Posterior cingulate gyrus (tissue), 11 donors: ENCODE measurements around the gene RAVER1.
A peak's percentile ranks its signal among the peaks of the same experiment; 100 is the strongest.
"Not testable (repeated sequence)": the region's sequence is repeated elsewhere in the genome, so short reads cannot be mapped to it uniquely, and the experiment has no call there.

Experiments
- DNase-seq, 10 donors: peaks; one replicate each; pipeline versions ENCODE4 v3.0.0 to v3.0.0-alpha.2; 2020 to 2021; ENCODE audit warnings: mixed read lengths in 3 of 10
- intact Hi-C: fragments of 100-400 bp; cut with DNase I; formaldehyde crosslinking; loops from one replicate; pipeline ENCODE4 v1.15.1; 2023

The RAVER1 gene, protein sequence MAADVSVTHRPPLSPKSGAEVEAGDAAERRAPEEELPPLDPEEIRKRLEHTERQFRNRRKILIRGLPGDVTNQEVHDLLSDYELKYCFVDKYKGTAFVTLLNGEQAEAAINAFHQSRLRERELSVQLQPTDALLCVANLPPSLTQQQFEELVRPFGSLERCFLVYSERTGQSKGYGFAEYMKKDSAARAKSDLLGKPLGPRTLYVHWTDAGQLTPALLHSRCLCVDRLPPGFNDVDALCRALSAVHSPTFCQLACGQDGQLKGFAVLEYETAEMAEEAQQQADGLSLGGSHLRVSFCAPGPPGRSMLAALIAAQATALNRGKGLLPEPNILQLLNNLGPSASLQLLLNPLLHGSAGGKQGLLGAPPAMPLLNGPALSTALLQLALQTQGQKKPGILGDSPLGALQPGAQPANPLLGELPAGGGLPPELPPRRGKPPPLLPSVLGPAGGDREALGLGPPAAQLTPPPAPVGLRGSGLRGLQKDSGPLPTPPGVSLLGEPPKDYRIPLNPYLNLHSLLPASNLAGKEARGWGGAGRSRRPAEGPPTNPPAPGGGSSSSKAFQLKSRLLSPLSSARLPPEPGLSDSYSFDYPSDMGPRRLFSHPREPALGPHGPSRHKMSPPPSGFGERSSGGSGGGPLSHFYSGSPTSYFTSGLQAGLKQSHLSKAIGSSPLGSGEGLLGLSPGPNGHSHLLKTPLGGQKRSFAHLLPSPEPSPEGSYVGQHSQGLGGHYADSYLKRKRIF

DNA sequence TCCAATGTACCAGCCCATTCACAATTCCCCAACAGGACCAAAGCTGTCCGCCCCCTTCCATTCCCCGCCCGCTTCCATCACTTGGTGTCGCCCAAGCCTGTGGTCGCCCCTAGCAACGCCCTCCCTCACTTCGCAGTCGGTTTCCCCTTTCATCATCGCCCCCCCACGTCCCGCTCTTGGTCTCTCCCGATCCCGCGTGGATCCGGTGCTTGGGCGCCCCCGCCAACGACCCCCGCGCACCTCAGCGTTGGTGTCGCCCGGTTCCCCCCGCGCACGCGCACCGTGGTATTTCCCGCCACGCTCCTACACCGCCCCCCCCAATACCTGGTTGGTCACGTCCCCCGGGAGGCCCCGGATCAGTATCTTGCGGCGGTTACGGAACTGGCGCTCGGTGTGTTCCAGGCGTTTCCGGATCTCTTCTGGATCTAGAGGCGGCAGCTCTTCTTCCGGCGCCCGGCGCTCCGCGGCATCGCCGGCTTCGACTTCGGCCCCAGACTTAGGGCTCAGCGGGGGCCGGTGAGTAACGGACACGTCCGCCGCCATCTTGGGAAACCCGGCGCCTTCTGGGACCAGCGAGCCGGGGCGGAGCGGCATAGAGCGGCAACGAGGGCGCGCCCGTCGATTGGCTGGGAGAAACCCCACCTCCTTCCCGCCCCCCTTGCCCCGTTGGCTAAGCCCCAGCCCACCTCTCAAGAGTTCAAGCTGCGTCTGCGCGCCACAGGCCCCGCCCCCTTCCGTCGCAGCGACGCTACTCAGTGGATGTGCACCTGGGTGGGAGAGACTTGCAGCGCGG lies at the start of gene RAVER1:
TSS of gene RAVER1 (minus strand) at position 565 of the 793 bp plus-strand sequence. CDS start at position 543, 22 bp downstream.
- DNase-seq, result peak; percentile 96 to 99 (median 98)
- intact Hi-C loops, result loop anchor here (5.0 to 10.0 kb wide), 2 partner anchors 49 to 68 kb away; partner anchors contain the start of gene TYK2

- intact Hi-C loops, result loop anchor here (5.0 kb wide), 1 partner anchor 51 kb away; the partner anchor contains the start of gene RAVER1
- DNase-seq, result not testable (repeated sequence)
Observed at GRCh38 chr19:10383223-10383499, 49.8 kb upstream of the RAVER1 start.

- DNase-seq, result peak; percentile 95 to 100 (median 97)
- intact Hi-C loops, result loop anchor here (2.0 to 5.0 kb wide), 2 partner anchors 48 to 66 kb away; partner anchors contain the start of gene RAVER1
Observed at GRCh38 chr19:10380313-10381102, 47.2 kb upstream of the RAVER1 start, which contains the start of gene TYK2. TSS of gene TYK2 (minus strand) at chr19:10380572. CDS start at chr19:10378406, 2,166 bp downstream.

- intact Hi-C loops, result loop anchor here (2.0 to 5.0 kb wide), 2 partner anchors 48 to 65 kb away; partner anchors contain the start of gene RAVER1
Observed at GRCh38 chr19:10379880-10380312, 46.6 kb upstream of the RAVER1 start.

GRCh38 chr19:10378124-10378523 lies 44.8 kb upstream of the RAVER1 start:
- DNase-seq, result no peak
- intact Hi-C loops, result no loop called here

More at GRCh38 chr19:10379880-10380312, 46.6 kb upstream of the RAVER1 start:
- no peak for DNase-seq

GRCh38 chr19:10377140-10377640 lies 43.9 kb upstream of the RAVER1 start:
- intact Hi-C loops, DNase-seq: not testable (repeated sequence)

DNA sequence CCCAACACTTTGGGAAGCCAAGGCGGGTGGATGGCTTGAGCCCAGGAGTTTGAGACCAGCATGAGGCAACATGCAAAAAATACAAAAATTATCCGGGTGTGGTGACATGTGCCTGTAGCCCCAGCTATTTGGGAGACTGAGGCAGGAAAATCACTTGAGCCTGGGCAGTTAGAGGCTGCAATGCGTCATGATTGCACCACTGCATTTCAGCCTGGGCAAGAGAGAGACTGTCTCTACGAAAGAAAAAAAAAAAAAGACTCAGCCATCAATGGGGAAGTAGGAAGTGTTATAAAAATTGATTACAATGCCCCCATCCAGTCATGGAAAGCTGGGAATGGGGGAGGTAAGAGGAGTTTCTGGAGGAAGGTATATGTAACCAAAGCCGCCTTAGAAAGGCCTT lies 41.6 kb upstream of the RAVER1 start:
- intact Hi-C loops, result no loop called here
- DNase-seq, result no peak

DNA sequence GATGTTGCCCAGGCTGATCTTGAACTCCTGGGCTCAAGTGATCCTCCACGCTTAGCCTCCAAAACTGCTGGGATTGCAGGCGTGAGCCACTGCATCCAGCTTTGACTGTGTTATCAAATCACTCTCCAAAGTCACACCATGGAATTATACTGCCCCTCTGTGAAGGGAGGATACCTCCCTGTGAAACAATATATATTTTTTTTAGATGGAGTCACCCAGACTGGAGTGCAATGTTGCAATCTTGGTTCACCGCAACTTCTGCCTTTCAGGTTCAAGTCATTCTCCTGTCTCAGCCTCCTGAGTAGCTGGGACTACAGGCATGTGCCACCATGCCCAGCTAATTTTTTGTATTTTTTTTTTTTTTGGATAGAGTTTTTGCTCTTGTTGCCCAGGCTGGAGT lies 39.4 kb upstream of the RAVER1 start:
- no peak for DNase-seq
- intact Hi-C loops, result no loop called here

GRCh38 chr19:10368101-10368803 lies 34.9 kb upstream of the RAVER1 start:
- intact Hi-C loops, result no loop called here
- DNase-seq, result peak in 1 of 10 donors; percentile 59

- DNase-seq, intact Hi-C loops: not testable (repeated sequence)
Observed at GRCh38 chr19:10366950-10367512, 33.7 kb upstream of the RAVER1 start.

GRCh38 chr19:10365518-10365917 lies 32.2 kb upstream of the RAVER1 start:
- intact Hi-C loops, result no loop called here

DNA sequence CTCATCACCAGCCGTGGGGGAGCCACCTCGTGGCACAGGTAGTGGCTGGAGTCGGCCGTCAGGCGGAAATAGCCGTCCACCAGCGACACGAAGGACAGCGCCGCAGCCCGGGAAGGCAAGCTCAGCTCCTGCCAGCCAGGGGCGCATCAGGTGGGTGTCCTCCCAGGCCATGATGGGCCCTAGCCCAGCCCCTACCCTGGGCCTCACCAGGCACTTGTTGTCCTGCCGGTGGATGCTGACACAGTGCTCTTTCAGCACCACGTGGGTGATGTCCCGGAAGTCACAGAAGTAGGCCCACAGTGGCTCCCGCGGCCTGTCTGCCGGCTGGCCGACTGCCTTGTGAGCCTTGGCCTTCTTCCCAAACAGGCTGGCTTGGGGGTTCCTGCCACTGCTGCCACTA lies 31.3 kb upstream of the RAVER1 start:
- DNase-seq, result peak in 7 of 10 donors; percentile 34 to 94 (median 45)
- intact Hi-C loops, result no loop called here

More at GRCh38 chr19:10365518-10365917, 32.2 kb upstream of the RAVER1 start:
- peak in 1 of 10 donors; percentile 69 for DNase-seq

- intact Hi-C loops, result no loop called here
- peak in 1 of 10 donors; percentile 72 for DNase-seq
Observed at GRCh38 chr19:10363789-10364281, 30.5 kb upstream of the RAVER1 start.

- no peak for DNase-seq
- intact Hi-C loops, result no loop called here
Observed at GRCh38 chr19:10362259-10362658, 28.9 kb upstream of the RAVER1 start.

DNA sequence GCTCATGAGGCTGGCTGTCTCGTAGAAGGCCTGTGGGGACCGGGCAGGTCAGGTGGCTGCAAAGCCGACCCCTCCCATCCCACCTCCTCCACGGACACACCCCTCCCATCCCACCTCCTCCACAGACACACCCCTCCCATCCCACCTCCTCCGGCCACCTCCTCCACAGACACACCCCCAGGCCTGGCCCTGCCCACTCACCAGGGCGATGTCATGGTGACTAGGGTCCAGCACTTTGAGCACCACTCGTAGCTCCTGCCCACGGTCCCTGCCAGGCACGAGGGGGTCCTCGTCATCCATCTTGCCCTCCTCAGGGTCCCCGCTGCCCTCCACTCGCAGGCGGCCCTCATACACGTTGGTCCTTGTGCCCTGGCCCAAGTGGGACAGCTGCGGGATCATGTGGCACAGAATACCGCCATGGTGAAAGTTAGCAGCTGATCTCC lies 28.3 kb upstream of the RAVER1 start:
- DNase-seq, result no peak
- intact Hi-C loops, result no loop called here

DNA sequence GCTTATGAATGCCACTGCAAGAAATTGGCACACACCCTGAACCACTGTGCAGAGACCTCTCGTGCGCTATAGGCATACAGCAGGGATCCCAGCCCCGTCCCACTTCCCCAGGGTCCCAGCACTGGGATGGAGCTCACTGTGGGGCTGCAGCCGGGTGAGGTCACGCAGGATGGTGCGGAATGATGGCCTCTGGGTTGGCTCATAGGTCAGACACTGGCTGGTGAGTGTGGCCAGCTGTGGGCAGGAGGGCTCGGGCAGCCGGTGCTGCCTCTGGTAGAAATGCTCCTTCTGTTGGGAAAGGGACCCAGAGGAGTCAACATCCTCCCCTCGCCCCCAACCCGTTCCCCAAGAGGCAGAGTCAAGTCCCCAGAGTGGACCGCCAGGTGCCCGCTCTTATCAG lies 23.1 kb upstream of the RAVER1 start:
- DNase-seq, result peak in 1 of 10 donors; percentile 38
- intact Hi-C loops, result no loop called here

GRCh38 chr19:10353793-10354391 lies 20.6 kb upstream of the RAVER1 start:
- intact Hi-C loops, result no loop called here

More at GRCh38 chr19:10353793-10354391, 20.6 kb upstream of the RAVER1 start:
- DNase-seq, result no peak
